Fibroblast of skin of left biceps (primary cell): ENCODE measurements around the gene CCNG1.

Experiments used
- DNase-seq, 2 experiments: peaks; one replicate each; pipeline ENCODE4 v3.0.0-alpha.2; 2013; ENCODE audit warnings: low read depth in 2 of 2

The CCNG1 gene

DNA sequence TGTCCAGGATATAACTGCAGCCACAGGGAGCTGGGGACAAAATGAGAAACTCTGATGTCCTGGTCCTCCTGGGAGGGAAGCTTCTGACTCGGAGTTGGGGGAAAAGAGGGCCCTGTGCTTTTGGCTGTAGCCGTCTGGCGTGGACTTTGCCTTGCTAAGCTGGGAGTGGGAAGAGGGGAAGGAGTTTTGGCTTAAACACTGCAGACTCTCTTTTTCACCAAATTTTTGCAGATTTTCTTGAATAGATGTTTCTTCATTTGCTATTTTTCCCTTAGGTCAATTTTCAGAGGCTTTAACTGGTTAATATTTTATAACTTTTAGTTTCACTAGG lies 52.3 kb downstream of the CCNG1 start:
- DNase-seq, result no peak
